Heart right ventricle (tissue), 16 donors: Measurements from ENCODE around the gene CMKLR1. TPM values are rescaled to one million over a fixed set of nuclear protein-coding genes. Genes with fewer than 3 reads are reported as not detected.

ENCODE experiments used
- ATAC-seq, 8 donors: fragments of 200-7000 bp; cut with Tn5 transposase; one replicate each; pipeline ENCODE4 v1.9.1; 2020; ENCODE audit warnings: mild to moderate bottlenecking in 8 of 8, moderate library complexity in 8 of 8, moderate number of reproducible peaks in 1 of 8
- DNase-seq, 2 donors: peaks; one replicate each; pipeline ENCODE4 v3.0.0-alpha.2; 2020
- H3K27ac ChIP-seq, 10 donors: fragments of 200-600 bp; sonication (generic) in 2 of 10; one replicate each; pipeline versions ENCODE4 v1.5.0 to v1.8.0; 2020 to 2022; ENCODE audit warnings: mild to moderate bottlenecking in 3 of 10
- H3K27me3 ChIP-seq, 7 donors: fragments of 200-600 bp; one replicate each; pipeline ENCODE4 v1.8.0; 2021 to 2022; ENCODE audit warnings: mild to moderate bottlenecking in 2 of 7
- H3K36me3 ChIP-seq, 9 donors: fragments of 200-600 bp; sonication (generic) in 1 of 9; one replicate each; pipeline versions ENCODE4 v1.5.0 to v1.8.0; 2020 to 2022; ENCODE audit warnings: mild to moderate bottlenecking in 2 of 9
- H3K4me1 ChIP-seq, 9 donors: fragments of 200-600 bp; sonication (generic) in 1 of 9; one replicate each; pipeline versions ENCODE4 v1.5.0 to v1.8.0; 2020 to 2022; ENCODE audit warnings: mild to moderate bottlenecking in 4 of 9
- H3K4me3 ChIP-seq, 10 donors: fragments of 200-600 bp; sonication (generic) in 2 of 10; one replicate each; pipeline versions ENCODE4 v1.5.0 to v1.8.0; 2020 to 2022; ENCODE audit warnings: mild to moderate bottlenecking in 7 of 10, moderate library complexity in 2 of 10
- H3K9me3 ChIP-seq, 11 donors: fragments of 200-600 bp in 10 of 11; sonication (generic) in 2 of 11; one replicate each; pipeline versions ENCODE4 v1.5.0 to v1.8.0; 2013 to 2022; ENCODE audit warnings: mild to moderate bottlenecking in 2 of 11, control low read depth in 1 of 11, moderate library complexity in 1 of 11
- CTCF ChIP-seq, 9 donors: fragments of 200-600 bp; sonication (generic) in 2 of 9; IDR thresholded peaks; one replicate each; pipeline versions ENCODE4 v1.5.0 to v1.8.0; 2021 to 2022; ENCODE audit warnings: antibody characterized with exemption in 9 of 9, mild to moderate bottlenecking in 5 of 9, moderate library complexity in 1 of 9
- WGBS, 2 donors: extraction: QIAGEN DNeasy Blood & Tissue Kit; methylation state at CpG; one replicate each; pipeline ENCODE4 v1.1.7; 2013; ENCODE audit warnings: inconsistent platforms in 1 of 2; 5-methylcytosine and 5-hydroxymethylcytosine counted together
- intact Hi-C, 10 donors: fragments of 100-400 bp; cut with DNase I; formaldehyde crosslinking; loops; one replicate each; pipeline versions ENCODE4 v1.11.1 to v1.14.2; 2022
- polyA plus RNA-seq, 2 donors: library from polyadenylated mRNA; stranded (reverse); fragments of 200-250 nt; gene quantifications; one replicate each; pipeline ENCODE4 v1.2.3, GENCODE V29; 2013
- total RNA-seq, 10 donors: library from RNA; stranded (reverse); fragmentation: NEBNext Ultra II Directional in 3 of 10; extraction: Animal tissue kit (Norgen Biotek cat#: 25700) in 3 of 10; gene quantifications; one replicate each; pipeline versions ENCODE4 v1.2.1 to v1.2.4, GENCODE V29; 2021 to 2023
- donor health status: Arrhythmogenic right ventricular cardiomyopathy.
- donor health status: ischemic (EF 13 %, LVEDD 7.1; RV severe dilation, severe dysfunction).
- donor health status: healthy with polysubstance abuse.
- donor health status: DM: no; HTN: yes; CAD: no.
- donor health status: DM: no; HTN: no; CAD: no.
- donor health status: ischemic (EF 25% LVEDD 6.9; RV normal size, moderate dysfunction).
- donor health status: ischemic (EF 25% LVEDD 5.7; RV mildly dilated, moderate dysfunction).
- donor health status: healthy.
- donor health status: DM: yes; HTN: yes; CAD: no.
- donor health status: Ischemic cardiomyopathy.
- donor health status: ischemic (EF 35%, LVEDD 5.7; RV mildly dilated, moderate dysfunction).
- donor health status: nonischemic (EF 11% LVEDD 7.7; RV severe dilation, severe dysfunction).
- donor health status: DM: yes; HTN: yes; CAD: no.
- donor health status: PGD.
- donor health status: ischemic (EF 29% LVEDD 5.4; RV normal size, mild dysfunction).
- donor health status: nonischemic (EF 23%, LVEDD 6.1; RV moderate dilation, normal function).

CMKLR1 gene
- total and polyA plus RNA-seq, 12 donors = 2.2 to 24.0 (median 5.1) TPM

GRCh38 chr12:108377260-108377659 lies 38.1 kb upstream of the CMKLR1 start:
- TF ChIP-seq CTCF (IDR thresholded peaks at IDR 0.05) = no peak
- H3K27ac ChIP-seq = no peak overlapping the region
- intact Hi-C loops = no loop called here
- ATAC-seq (no peak), DNase-seq (no peak)
- 47 to 57% methylated on average over 1 of the region's 1 CpG for WGBS, 2 donors
- peaks cover 0 to 50% (median 14%) of the 10 kb centered on the region in 11 donors for H3K9me3 ChIP-seq
- H3K4me1 ChIP-seq = no peaks in the 10 kb centered on the region
- no peak overlapping the region for H3K4me3 ChIP-seq
- no peaks in the 10 kb centered on the region for H3K36me3 ChIP-seq
- H3K27me3 ChIP-seq = peaks cover 0 to 7% (median 0%) of the 10 kb centered on the region in 7 donors

DNA sequence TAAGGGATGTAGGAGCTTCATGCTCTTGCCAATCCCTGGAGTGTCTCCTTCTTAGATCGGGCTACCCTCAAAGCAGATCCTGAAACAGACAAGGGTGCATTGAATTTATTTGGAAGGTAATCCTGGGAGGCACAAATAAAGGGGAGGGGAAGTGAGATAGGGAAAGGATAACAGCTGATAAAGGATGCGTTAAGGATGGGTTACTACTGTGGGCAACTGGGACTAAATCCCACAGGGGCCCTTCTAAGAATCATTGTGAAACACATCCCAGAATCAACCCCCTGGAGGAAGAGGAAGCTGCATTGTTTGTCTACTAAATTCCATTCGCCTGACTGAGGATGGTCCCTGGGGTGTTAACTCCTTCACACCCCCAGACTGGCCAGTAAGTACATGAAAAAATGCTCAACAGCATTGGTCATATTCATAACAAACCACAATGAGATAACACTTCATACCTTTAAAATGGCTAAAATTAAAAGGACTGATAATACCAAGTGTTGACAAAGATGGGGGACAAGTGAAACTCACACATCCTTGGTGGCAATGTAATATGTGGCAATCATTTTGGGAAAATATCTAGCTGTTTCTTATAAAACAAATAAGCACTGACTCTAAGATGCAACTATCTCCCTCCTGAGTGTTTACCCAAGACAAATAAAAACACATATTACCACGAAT lies 37.0 kb upstream of the CMKLR1 start:
- ATAC-seq = no peak
- 41 to 43% methylated on average over 4 of the region's 4 CpGs for WGBS, 2 donors
- no peak for TF ChIP-seq CTCF (IDR thresholded peaks at IDR 0.05)

GRCh38 chr12:108374596-108375320 lies 35.6 kb upstream of the CMKLR1 start:
- intact Hi-C loops = no loop called here
- H3K4me1 ChIP-seq = peaks cover 0 to 4% (median 0%) of the 10 kb centered on the region in 9 donors
- DNase-seq (no peak), ATAC-seq (no peak)
- WGBS, 2 donors = 52 to 66% methylated on average over 2 of the region's 2 CpGs
- no peaks in the 10 kb centered on the region for H3K36me3 ChIP-seq
- no peaks in the 10 kb centered on the region for H3K27me3 ChIP-seq
- H3K9me3 ChIP-seq = peaks cover 0 to 50% (median 14%) of the 10 kb centered on the region in 11 donors
- H3K4me3 ChIP-seq = no peak overlapping the region
- no peak overlapping the region for H3K27ac ChIP-seq
- TF ChIP-seq CTCF (IDR thresholded peaks at IDR 0.05) = no peak

More for the DNA sequence above, 37.0 kb upstream of the CMKLR1 start:
- Histone ChIP-seq H3K4me1 (peaks cover 0 to 2% (median 0%) of the 10 kb centered on the region in 9 donors), H3K27me3 (peaks cover 0 to 5% (median 0%) of the 10 kb centered on the region in 7 donors), H3K4me3 (no peak overlapping the region), H3K27ac (no peak overlapping the region), H3K9me3 (peaks cover 0 to 50% (median 14%) of the 10 kb centered on the region in 11 donors), H3K36me3 (no peaks in the 10 kb centered on the region)
- intact Hi-C loops = no loop called here
- no peak for DNase-seq

DNA sequence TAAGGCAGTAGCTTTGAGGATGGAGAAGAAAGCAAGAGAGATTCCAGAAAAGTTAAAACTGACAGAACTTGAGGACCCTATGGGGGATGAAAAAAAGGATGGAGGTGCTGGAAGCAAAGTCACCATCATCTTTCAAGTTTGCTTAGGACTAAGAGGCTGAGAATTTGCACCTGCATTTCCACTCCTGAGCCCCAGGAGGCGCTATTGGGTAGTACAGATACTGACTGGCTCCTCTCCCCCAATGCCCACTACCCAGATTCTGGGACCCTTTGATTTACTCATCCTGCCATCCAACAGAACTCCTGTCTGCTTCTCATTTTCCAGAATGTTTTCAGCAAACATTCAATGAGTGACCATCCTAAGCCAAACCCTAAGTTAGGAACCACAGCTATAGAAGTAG lies 34.0 kb upstream of the CMKLR1 start:
- H3K27me3 ChIP-seq = no peaks in the 10 kb centered on the region

More for the DNA sequence above, 34.0 kb upstream of the CMKLR1 start:
- DNase-seq = no peak
- Histone ChIP-seq H3K4me1 (peaks cover 0 to 8% (median 0%) of the 10 kb centered on the region in 9 donors), H3K9me3 (peaks cover 0 to 45% (median 14%) of the 10 kb centered on the region in 11 donors), H3K36me3 (no peaks in the 10 kb centered on the region), H3K4me3 (no peak overlapping the region), H3K27ac (no peak overlapping the region)
- WGBS, 2 donors = 6 to 23% methylated on average over 1 of the region's 1 CpG
- TF ChIP-seq CTCF (IDR thresholded peaks at IDR 0.05) = no peak
- no peak for ATAC-seq
- intact Hi-C loops = no loop called here
